ENCODE data around the gene CSTF2T. TPM values are rescaled to one million over a fixed set of nuclear protein-coding genes. Genes with fewer than 3 reads are reported as not detected.

The CSTF2T gene
- total RNA-seq, 1 donor from 2014 or later: 23.8 TPM

GRCh38 chr10:51651063-51651462 is 48.3 kb downstream of the CSTF2T start:
- DNase-seq (ENCODE audit: low spot score in 2 of 2, unreplicated experiment in 2 of 2): no peak
- Mint-ChIP-seq H3K27ac (no peak overlapping the region), H3K27me3 (ENCODE audit: low read depth) (no peaks in the 10 kb centered on the region), H3K36me3 (no peaks in the 10 kb centered on the region), H3K4me1 (peaks cover 25% of the 10 kb centered on the region), H3K9me3 (peaks cover 10% of the 10 kb centered on the region), H3K4me3 (no peak overlapping the region)
- TF ChIP-seq CTCF (IDR thresholded peaks at IDR 0.05; ENCODE audit: unreplicated experiment): no peak

- Mint-ChIP-seq H3K27ac (no peak overlapping the region), H3K36me3 (no peaks in the 10 kb centered on the region), H3K9me3 (peaks cover 10% of the 10 kb centered on the region), H3K27me3 (ENCODE audit: low read depth) (no peaks in the 10 kb centered on the region), H3K4me1 (peaks cover 9% of the 10 kb centered on the region), H3K4me3 (no peak overlapping the region)
- no peak for TF ChIP-seq CTCF (IDR thresholded peaks at IDR 0.05; ENCODE audit: unreplicated experiment)
- DNase-seq (ENCODE audit: low spot score in 2 of 2, unreplicated experiment in 2 of 2): no peak
Measured at GRCh38 chr10:51649064-51649463, 50.3 kb downstream of the CSTF2T start.

Data from mesothelial cell of epicardium (in vitro differentiated cells).